ENCODE measurements around the gene TRPC3.
"Not testable (repeated sequence)": the region's sequence is repeated elsewhere in the genome, so short reads cannot be mapped to it uniquely, and the experiment has no call there.

TRPC3 gene

GRCh38 chr4:121932212-121932974 is 19.5 kb downstream of the TRPC3 start:
- CTCF ChIA-PET = no interaction called here
- H3K4me1 ChIP-seq (ENCODE audit: control insufficient read depth, insufficient read depth, low read length) = peaks cover 8% of the 10 kb centered on the region

GRCh38 chr4:121930304-121930703 is 21.6 kb downstream of the TRPC3 start:
- ChIA-PET POLR2A (interaction anchor here (0.7 kb wide), 1 partner anchor 78 kb away, joined by 3 read pairs; no protein-coding TSS in a partner anchor), CTCF (no interaction called here)
- TF ChIP-seq, protein P1, sequence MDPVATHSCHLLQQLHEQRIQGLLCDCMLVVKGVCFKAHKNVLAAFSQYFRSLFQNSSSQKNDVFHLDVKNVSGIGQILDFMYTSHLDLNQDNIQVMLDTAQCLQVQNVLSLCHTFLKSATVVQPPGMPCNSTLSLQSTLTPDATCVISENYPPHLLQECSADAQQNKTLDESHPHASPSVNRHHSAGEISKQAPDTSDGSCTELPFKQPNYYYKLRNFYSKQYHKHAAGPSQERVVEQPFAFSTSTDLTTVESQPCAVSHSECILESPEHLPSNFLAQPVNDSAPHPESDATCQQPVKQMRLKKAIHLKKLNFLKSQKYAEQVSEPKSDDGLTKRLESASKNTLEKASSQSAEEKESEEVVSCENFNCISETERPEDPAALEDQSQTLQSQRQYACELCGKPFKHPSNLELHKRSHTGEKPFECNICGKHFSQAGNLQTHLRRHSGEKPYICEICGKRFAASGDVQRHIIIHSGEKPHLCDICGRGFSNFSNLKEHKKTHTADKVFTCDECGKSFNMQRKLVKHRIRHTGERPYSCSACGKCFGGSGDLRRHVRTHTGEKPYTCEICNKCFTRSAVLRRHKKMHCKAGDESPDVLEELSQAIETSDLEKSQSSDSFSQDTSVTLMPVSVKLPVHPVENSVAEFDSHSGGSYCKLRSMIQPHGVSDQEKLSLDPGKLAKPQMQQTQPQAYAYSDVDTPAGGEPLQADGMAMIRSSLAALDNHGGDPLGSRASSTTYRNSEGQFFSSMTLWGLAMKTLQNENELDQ (tag by site-specific recombination; IDR thresholded peaks at IDR 0.05; ENCODE audit: low read depth) = no peak
- no peak for TF ChIP-seq ZNF670 (tag by site-specific recombination; IDR thresholded peaks at IDR 0.05; ENCODE audit: low read depth)
- no peak for TF ChIP-seq ZBTB7A (tag by site-specific recombination; IDR thresholded peaks at IDR 0.05; ENCODE audit: low read depth)
- TF ChIP-seq ZEB2 (tag by site-specific recombination; IDR thresholded peaks at IDR 0.05) = no peak
- TF ChIP-seq ZNF621 (tag by site-specific recombination; IDR thresholded peaks at IDR 0.05) = no peak
- H3K4me1 ChIP-seq (ENCODE audit: control insufficient read depth, insufficient read depth, low read length) = peaks cover 8% of the 10 kb centered on the region
- no peak overlapping the region for H3K27ac ChIP-seq (ENCODE audit: extremely low read depth, low read depth, low read length)
- H3K9me3 ChIP-seq (ENCODE audit: control insufficient read depth, insufficient read depth, low read depth, low read length) = no peaks in the 10 kb centered on the region
- no peak overlapping the region for H3K4me3 ChIP-seq (ENCODE audit: low read depth, low read length)
- H3K36me3 ChIP-seq (ENCODE audit: control insufficient read depth in 2 of 2, insufficient read depth in 1 of 2, low read length in 2 of 2) = peaks cover 0 to 9% of the 10 kb centered on the region in 2 experiments; a peak in 1 of 3 replicates

More at GRCh38 chr4:121932212-121932974, 19.5 kb downstream of the TRPC3 start:
- no peak for TF ChIP-seq SCRT1 (tag by site-specific recombination; IDR thresholded peaks at IDR 0.05; ENCODE audit: borderline replicate concordance)
- no peak for TF ChIP-seq ZNF404 (tag by site-specific recombination; IDR thresholded peaks at IDR 0.05)
- no peak for TF ChIP-seq SCRT2 (tag by site-specific recombination; IDR thresholded peaks at IDR 0.05)
- TF ChIP-seq ZNF555 (tag by site-specific recombination; conservative IDR thresholded peaks at IDR 0.05) = no peak
- H3K36me3 ChIP-seq (ENCODE audit: control insufficient read depth in 2 of 2, insufficient read depth in 1 of 2, low read length in 2 of 2) = peaks cover 0 to 9% of the 10 kb centered on the region in 2 experiments; a peak in 1 of 3 replicates
- POLR2A ChIA-PET = no interaction called here
- H3K27ac ChIP-seq (ENCODE audit: extremely low read depth, low read depth, low read length) = no peak overlapping the region
- no peak overlapping the region for H3K4me3 ChIP-seq (ENCODE audit: low read depth, low read length)
- H3K9me3 ChIP-seq (ENCODE audit: control insufficient read depth, insufficient read depth, low read depth, low read length) = no peaks in the 10 kb centered on the region

DNA sequence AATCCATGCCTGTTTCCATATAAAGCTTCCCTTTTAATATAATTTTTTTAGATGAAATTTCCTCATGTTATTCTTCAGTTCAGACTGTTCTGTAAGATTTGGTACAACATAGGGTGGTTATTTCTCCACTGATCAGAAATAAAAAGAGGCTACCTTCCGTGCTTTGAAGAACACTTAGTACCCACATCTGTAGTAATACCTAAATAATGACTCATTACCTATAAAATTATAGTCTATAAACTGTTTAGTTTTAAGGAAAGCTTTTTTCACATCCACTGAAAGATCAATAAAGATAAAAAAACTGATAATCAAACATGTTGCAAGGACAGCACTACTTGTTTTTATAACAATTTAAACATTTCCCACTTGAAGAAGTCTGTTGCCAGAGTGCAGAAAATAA is 23.9 kb downstream of the TRPC3 start:
- POLR2A ChIA-PET = no interaction called here
- Histone ChIP-seq H3K4me3 (ENCODE audit: low read depth, low read length) (no peak overlapping the region), H3K27ac (ENCODE audit: extremely low read depth, low read depth, low read length) (no peak overlapping the region), H3K9me3 (ENCODE audit: control insufficient read depth, insufficient read depth, low read depth, low read length) (no peaks in the 10 kb centered on the region), H3K4me1 (ENCODE audit: control insufficient read depth, insufficient read depth, low read length) (peaks cover 8% of the 10 kb centered on the region), H3K36me3 (ENCODE audit: control insufficient read depth in 2 of 2, insufficient read depth in 1 of 2, low read length in 2 of 2) (peaks cover 0 to 9% of the 10 kb centered on the region in 2 experiments; a peak in 1 of 3 replicates)
- CTCF ChIA-PET = interaction anchor here (0.6 to 1.1 kb wide), 2 partner anchors 23 to 121 kb away, joined by 3 to 7 read pairs; no protein-coding TSS in a partner anchor
- TF ChIP-seq, protein P2, sequence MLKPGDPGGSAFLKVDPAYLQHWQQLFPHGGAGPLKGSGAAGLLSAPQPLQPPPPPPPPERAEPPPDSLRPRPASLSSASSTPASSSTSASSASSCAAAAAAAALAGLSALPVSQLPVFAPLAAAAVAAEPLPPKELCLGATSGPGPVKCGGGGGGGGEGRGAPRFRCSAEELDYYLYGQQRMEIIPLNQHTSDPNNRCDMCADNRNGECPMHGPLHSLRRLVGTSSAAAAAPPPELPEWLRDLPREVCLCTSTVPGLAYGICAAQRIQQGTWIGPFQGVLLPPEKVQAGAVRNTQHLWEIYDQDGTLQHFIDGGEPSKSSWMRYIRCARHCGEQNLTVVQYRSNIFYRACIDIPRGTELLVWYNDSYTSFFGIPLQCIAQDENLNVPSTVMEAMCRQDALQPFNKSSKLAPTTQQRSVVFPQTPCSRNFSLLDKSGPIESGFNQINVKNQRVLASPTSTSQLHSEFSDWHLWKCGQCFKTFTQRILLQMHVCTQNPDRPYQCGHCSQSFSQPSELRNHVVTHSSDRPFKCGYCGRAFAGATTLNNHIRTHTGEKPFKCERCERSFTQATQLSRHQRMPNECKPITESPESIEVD (tag by site-specific recombination; IDR thresholded peaks at IDR 0.05) = 0 out of 2 replicates have a peak, but pooled peaks have one; percentile 14
- TF ChIP-seq ZNF596 (tag by site-specific recombination; IDR thresholded peaks at IDR 0.05) = no peak

GRCh38 chr4:121926490-121926889 is 25.4 kb downstream of the TRPC3 start:
- H3K36me3 ChIP-seq (ENCODE audit: control insufficient read depth in 2 of 2, insufficient read depth in 1 of 2, low read length in 2 of 2); H3K4me3 ChIP-seq (ENCODE audit: low read depth, low read length); H3K4me1 ChIP-seq (ENCODE audit: control insufficient read depth, insufficient read depth, low read length); POLR2A ChIA-PET; H3K27ac ChIP-seq (ENCODE audit: extremely low read depth, low read depth, low read length); H3K9me3 ChIP-seq (ENCODE audit: control insufficient read depth, insufficient read depth, low read depth, low read length): not testable (repeated sequence)
- CTCF ChIA-PET = interaction anchor here (0.6 kb wide), 1 partner anchor 100 kb away, joined by 3 read pairs; no protein-coding TSS in a partner anchor
- TF ChIP-seq ZFHX2 (tag by site-specific recombination; conservative IDR thresholded peaks at IDR 0.05) (peak; percentile 28; the same call in 1 of the 2 replicates), HIC1 (tag by site-specific recombination; IDR thresholded peaks at IDR 0.05) (peak; percentile 29; the same call in 1 of the 2 replicates)
